NCI-H446 (cell line): ENCODE results near the gene ENPP6.
"Not testable (repeated sequence)": the region's sequence is repeated elsewhere in the genome, so short reads cannot be mapped to it uniquely, and the experiment has no call there.

Experiments used
- DNase-seq, 2 experiments: peaks; one replicate each; lab custom pipeline; 2025; lab: John Stamatoyannopoulos, UW

ENPP6 gene

GRCh38 chr4:184235526-184235925 lies 17.9 kb upstream of the ENPP6 start:
- no peak for DNase-seq

DNA sequence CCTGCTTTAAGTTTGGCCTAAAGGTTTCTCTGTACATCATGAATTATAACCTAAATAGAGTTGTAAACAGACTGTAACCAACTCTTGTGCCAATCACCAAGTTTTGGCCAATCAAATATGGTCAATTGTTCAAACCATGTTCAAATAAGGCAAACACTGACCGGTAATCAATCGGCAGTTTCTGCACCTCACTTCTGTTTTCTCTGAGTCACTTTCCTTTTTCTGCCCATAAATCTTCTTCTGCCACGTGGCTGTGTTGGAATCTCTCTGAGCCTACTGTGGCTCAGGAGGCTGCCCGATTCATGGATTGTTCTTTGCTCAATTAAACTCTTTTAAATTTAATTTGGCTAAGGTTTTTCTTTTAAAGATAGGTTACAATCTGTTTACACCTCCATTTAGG lies 16.5 kb upstream of the ENPP6 start:
- no peak for DNase-seq

- DNase-seq, result no peak
Observed at GRCh38 chr4:184232975-184233374, 15.3 kb upstream of the ENPP6 start.

DNA sequence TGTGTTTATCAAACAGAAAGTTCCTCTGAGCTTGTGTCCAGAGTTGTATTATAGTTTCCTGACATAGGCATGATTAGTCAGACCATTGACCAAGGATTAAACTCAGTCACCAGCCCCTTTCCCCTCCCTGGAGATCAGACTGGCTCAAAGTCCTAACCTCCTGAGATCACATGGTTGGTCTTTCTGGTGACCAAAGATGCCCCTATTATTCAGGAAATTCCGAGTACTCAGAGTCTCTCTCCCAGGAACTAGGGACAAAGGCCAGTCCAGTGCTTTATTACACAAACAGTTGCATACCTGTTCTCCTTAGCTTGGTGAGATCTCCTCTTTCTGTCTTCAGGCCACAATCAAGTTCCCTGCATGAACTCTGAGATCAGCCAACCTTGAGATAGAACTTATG lies 14.5 kb upstream of the ENPP6 start:
- no peak for DNase-seq

DNA sequence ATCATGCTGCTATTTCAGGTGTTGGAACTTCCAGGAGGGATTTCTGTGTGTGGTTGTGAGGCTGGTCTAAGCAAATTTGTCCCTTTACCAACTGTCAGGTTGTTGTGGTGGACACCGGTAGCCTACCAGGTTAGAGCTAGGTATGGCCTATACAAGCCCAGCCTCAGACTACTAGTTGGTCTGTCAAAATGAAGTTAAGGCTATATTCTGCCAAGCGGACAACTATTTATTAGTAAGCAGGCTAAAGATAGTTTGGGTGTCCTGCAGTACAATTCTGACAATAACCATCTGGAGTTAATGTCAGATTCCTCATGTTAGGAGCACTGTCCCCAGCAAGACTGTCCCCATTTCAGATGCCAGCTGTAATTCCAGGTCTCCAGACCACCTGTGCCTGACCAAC lies 13.9 kb upstream of the ENPP6 start:
- DNase-seq, result no peak

DNA sequence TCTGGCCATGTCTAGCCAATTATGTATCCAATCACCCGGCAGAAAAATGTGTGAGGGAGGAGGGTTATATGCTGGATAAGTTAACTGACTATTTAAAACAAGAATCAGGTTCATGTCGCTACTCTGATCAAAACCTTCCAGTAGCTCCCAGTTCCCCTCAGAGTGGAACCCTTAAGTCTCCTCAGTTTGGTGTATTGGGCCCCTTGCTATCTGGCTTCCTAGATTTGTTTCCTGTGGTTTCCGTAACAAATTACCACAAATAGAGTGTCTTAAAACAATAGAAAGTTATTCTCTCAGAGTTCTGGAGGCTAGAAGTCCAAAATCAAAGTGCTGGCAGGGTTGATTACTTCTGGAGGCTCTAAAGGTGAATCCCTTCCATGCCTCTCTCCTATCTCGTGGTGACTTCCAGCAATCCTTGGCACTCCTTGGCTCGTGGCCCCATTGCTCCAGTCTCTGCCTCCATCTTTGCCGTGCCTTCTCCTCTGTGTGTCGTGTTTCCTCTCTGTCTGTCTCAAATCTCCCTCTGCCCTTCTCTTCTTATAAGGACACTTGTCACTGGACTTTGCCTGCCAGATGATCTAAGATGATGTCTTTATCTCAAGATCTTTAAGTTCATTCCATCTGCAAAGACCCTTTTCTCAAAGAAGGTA lies 10.5 kb upstream of the ENPP6 start:
- DNase-seq, result no peak

DNA sequence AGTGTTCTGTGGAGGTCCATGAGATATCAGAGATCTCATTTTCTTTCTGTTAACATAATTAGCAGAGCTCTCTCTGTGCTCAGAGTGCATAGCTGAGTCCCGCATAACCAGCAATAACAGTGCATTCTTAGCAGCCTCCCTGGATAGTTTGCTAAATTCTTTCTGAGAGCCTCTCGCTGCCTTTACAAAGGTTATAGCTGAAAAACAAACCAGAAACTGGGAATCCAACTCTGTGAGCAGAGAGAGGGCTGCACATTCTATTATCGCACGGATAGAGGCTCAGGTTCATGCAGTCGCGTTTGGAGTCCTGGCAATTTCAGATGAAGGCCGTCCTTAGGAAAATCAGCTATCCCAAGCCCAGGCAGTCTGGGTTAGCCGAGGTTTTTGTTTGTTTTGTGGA lies 1.2 kb downstream of the ENPP6 start:
- DNase-seq, result no peak

DNA sequence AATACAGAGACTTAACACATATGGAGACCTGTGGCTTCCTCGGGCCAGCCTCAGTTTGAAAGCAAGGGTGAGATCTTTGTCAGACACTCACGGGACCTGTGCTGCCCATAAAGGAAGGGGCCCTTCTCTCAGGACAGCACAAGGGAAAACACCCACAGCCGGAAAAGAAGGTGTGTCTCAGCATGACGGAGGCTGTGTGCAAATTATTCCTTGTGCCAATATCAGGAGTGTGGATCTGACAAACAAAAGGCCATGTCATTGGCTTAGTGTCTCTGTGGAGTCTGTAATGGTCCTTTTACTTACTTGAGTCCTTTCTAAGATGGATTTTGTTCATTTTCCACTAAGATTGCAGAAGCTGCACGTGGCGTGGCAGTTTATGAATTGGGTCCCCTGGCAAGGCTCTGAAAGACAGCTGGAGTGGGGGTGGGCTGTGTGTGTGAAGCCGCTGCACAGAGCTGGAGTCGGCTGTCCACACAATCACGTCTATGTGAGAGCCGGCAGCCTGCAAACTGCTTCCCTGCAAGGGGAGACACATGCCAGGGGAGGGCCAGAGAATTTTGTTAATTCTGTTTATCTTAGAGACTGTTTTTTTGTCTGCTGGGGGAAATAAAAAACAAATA lies 1.9 kb downstream of the ENPP6 start:
- no peak for DNase-seq

DNA sequence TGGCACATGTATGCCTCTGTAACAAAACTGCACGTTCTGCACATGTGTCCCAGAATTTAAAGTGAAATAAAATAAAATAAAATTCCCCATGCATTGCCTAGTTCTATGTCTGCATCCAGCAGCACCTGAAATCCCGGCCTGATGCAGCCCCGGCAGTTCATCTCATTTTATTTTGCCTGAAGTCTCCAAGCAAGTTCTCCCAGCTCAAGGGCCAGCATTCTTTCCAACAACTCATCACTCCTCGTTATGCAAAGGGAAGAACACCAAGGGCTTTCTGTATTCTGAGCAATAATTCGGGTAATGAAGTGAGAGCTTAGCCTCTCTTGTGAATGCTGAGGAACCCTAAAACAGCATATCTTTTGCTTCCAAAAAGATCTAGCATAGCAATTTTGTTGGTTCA lies 2.7 kb downstream of the ENPP6 start:
- DNase-seq, result no peak

- not testable (repeated sequence) for DNase-seq
Observed at GRCh38 chr4:184207734-184208607, 9.7 kb downstream of the ENPP6 start.

DNA sequence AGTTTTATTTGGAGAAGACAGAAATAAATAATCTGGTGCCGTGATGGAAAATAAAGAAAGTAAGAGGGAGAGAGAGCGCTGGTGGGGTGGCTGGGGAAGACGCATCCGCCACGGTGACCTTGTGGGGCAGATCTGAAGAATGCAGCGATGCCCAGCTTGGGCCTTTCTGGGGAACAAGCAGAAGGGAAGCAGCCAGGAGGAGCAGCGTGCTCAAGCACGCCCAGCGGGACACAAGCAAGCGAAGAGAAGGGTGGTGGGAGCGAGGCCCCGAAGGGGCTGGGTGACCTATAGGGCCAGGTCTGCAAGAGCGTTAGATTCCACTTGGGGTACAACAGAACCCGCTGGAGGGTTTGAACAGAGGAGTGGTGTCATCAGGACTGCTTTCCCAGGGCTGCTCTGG lies 12.4 kb downstream of the ENPP6 start:
- DNase-seq, result no peak

GRCh38 chr4:184203300-184203699 lies 14.4 kb downstream of the ENPP6 start:
- no peak for DNase-seq

DNA sequence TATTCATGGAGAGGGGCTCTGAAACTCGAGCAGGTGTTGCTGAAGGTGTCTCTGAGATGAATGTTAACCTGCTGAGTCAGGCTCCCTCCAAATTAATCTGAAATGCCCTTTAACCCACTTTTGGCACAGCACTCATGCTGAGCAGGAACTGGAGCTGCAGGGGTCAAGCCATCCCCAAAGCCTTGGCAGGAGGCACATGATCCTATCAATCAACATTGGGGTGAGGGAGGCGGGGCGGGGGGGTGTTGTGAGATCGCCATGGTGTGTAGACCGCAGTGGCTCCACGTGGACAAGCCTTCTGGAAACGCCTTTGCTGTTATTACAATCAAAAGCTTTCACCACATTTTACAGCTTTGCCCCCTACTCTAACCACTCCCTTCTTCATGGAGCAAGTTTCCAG lies 16.5 kb downstream of the ENPP6 start:
- no peak for DNase-seq

- no peak for DNase-seq
Observed at GRCh38 chr4:184200296-184200695, 17.4 kb downstream of the ENPP6 start.

GRCh38 chr4:184199780-184200179 lies 17.9 kb downstream of the ENPP6 start:
- DNase-seq, result no peak

GRCh38 chr4:184198190-184198589 lies 19.5 kb downstream of the ENPP6 start:
- DNase-seq, result no peak

- no peak for DNase-seq
Observed at GRCh38 chr4:184197536-184198082, 20.1 kb downstream of the ENPP6 start.

DNA sequence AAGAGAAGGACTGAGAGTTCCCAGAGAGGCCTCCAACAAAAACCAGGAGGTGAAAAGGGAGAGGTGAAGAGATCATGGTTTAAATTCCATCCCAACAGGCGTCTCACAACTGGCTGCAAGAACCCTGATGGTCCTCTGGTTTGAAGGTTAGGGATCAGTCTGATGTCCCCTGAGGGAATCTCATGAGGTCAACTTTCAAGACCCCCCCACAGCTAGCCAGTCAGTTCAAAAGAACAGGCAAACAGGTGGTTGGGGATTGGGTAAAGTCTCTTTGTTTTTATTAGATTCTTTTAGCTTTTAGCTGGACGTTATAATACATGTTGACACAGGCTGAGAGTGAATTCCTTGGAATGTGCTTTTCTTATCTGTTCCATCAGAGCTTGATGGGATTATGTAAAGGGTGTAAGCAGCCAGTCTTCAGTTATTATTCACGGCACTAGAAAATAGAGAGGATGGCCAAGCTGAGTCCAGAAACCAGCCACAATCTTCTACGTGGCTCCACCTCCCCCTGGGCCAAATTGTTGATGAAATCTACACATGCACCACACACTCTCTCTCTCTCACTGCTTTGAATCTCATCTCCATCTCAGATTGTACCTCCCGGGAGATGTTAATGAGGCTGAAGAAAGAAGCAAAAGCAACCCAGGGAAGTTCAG lies 20.8 kb downstream of the ENPP6 start:
- no peak for DNase-seq

DNA sequence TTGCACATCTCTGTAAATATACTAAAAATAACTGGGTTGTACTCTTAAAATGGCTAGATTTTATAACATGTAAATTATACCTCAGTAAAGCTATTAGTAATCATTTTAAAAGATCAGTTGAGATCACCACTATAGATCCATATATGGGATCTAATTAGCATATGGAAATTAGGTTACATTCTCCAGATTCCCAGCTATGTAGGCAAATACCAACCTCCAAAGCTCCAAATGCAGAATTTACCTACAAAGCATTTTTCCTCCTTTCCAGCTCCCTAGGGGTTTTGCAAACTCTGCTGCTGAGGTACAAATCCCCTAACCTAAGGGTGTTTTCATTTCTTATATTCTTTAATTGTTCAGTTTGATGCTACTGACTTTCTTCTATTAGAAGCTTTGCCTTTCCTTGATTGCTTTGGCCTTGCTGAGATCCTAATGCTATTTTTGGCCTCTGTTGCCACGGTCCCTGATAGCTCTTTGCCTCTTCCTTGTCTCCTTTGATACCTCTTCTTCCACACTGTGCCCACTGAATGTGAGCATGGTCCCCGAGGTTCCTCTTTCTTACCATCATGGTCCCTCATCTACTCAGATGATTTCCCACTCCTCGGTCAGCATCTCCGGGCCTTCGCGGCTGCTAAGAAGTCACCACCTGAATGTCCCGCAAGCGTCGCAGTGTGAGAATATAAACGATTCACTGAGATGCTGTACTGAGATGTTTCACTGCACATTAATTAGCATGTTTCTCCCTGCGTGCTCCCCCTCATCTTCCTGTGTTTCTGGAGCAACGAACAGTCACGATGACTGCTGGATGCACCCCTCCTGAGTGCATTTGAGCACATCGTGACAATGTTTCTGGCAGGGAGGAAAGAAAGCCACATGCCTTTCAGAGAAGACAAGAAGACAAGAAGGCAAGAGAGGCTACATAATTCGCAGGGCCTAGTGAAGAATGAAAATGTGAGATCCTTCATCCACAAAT lies 23.8 kb downstream of the ENPP6 start:
- no peak for DNase-seq

DNA sequence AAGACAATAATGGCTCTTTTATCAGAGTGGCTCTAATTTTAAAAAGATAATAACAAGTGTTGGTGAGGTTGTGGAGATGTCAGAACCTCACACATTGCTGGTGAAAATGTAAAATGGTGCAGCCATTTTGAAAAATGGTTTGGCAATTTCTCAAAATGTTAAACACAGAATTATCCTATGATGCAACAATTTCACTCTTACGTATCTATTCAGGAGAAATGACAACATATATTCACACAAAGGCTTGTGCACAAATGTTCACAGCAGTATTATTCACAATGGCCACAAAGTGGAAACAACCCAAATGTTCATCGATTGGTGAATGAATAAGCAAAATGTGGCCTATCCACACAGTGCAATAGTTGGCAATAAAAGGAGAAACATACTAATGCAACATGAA lies 24.7 kb downstream of the ENPP6 start:
- no peak for DNase-seq

DNA sequence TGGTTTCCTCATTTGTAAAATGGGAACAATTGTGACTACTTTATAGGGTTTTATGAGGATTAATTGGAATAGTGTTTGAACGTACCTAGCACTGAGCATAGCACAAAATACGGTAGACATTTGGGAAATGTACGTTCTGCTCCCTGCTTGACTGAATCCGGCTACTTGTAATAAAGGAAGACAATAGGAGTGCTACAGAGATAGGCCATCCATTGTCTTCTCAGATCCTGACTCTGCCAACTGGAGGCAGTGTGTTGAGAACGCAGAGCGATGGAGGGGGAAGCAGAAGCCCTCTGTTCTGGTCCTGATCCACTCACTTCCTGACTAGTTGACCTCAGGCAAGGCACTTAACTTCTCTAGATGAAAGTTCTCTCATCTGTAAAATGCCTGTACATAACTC lies 26.4 kb downstream of the ENPP6 start:
- no peak for DNase-seq
